Mesenchymal stem cell (in vitro differentiated cells and primary cell): ENCODE data around the gene CYP4F12.

ENCODE experiments used
- DNase-seq: peaks from one replicate; pipeline ENCODE4 v3.0.0-alpha.2; 2013
- H2AFZ ChIP-seq: one replicate; pipeline ENCODE4 v1.6.1; 2013; ENCODE audit warnings: low read depth, mild to moderate bottlenecking, control low read depth, inconsistent platforms, low read length, moderate library complexity
- H2AK5ac ChIP-seq: 2 replicates; pipeline ENCODE4 v1.6.1; 2013; ENCODE audit warnings: low read length, moderate library complexity, mild to moderate bottlenecking, inconsistent platforms; ENCODE audit not compliant: severe bottlenecking
- H2BK120ac ChIP-seq: one replicate; pipeline ENCODE4 v1.6.1; 2013; ENCODE audit warnings: low read depth, mild to moderate bottlenecking, inconsistent platforms, low read length, moderate library complexity
- H2BK12ac ChIP-seq, 2 experiments: one replicate each; pipeline ENCODE4 v1.6.1; 2013; ENCODE audit warnings: inconsistent platforms in 2 of 2, low read length in 2 of 2, mild to moderate bottlenecking in 2 of 2, moderate library complexity in 2 of 2, control low read depth in 1 of 2
- H2BK15ac ChIP-seq: one replicate; pipeline ENCODE4 v1.6.1; 2013; ENCODE audit warnings: mild to moderate bottlenecking, low read depth, inconsistent platforms; ENCODE audit not compliant: poor library complexity, severe bottlenecking
- H2BK5ac ChIP-seq: 2 replicates; pipeline ENCODE4 v1.6.1; 2013; ENCODE audit warnings: low read depth, mild to moderate bottlenecking, low read length, control low read depth, inconsistent platforms; ENCODE audit not compliant: poor library complexity, severe bottlenecking
- H3K14ac ChIP-seq, 2 experiments: one replicate each; pipeline ENCODE4 v1.6.1; 2013; ENCODE audit warnings: inconsistent platforms in 2 of 2, low read length in 2 of 2, control low read depth in 1 of 2, mild to moderate bottlenecking in 1 of 2, moderate library complexity in 1 of 2
- H3K18ac ChIP-seq, 2 experiments: one replicate each; pipeline ENCODE4 v1.6.1; 2013; ENCODE audit warnings: inconsistent platforms in 2 of 2, low read length in 2 of 2, control low read depth in 1 of 2, low read depth in 1 of 2, mild to moderate bottlenecking in 1 of 2
- H3K23ac ChIP-seq, 2 experiments: one replicate each; pipeline ENCODE4 v1.6.1; 2013; ENCODE audit warnings: inconsistent platforms in 2 of 2, low read length in 2 of 2, mild to moderate bottlenecking in 2 of 2, moderate library complexity in 2 of 2, control low read depth in 1 of 2
- H3K27ac ChIP-seq: 2 replicates; pipeline ENCODE4 v1.5.1; 2013; ENCODE audit warnings: mild to moderate bottlenecking, moderate library complexity, low read length, control low read depth, inconsistent platforms; ENCODE audit not compliant: poor library complexity, severe bottlenecking
- H3K27me3 ChIP-seq, 2 experiments: 2 replicates each; pipeline versions ENCODE4 v1.6.1 to v1.7.0; 2013; ENCODE audit warnings: low read length in 2 of 2, mild to moderate bottlenecking in 2 of 2, moderate library complexity in 2 of 2, control low read depth in 1 of 2, inconsistent platforms in 1 of 2; ENCODE audit not compliant: control insufficient read depth in 1 of 2, insufficient read depth in 1 of 2
- H3K36me3 ChIP-seq, 2 experiments: 2 replicates each; pipeline versions ENCODE4 v1.6.1 to v1.7.0; 2013; ENCODE audit warnings: low read length in 2 of 2, control low read depth in 1 of 2, inconsistent platforms in 1 of 2, low read depth in 1 of 2, mild to moderate bottlenecking in 1 of 2; ENCODE audit not compliant: insufficient read depth in 2 of 2, control insufficient read depth in 1 of 2
- H3K4ac ChIP-seq, 2 experiments: one replicate each; pipeline ENCODE4 v1.6.1; 2013; ENCODE audit warnings: inconsistent platforms in 2 of 2, low read length in 2 of 2, mild to moderate bottlenecking in 2 of 2, moderate library complexity in 2 of 2, control low read depth in 1 of 2, low read depth in 1 of 2
- H3K4me1 ChIP-seq: 2 replicates; pipeline ENCODE4 v1.6.1; 2013; ENCODE audit warnings: low read depth, low read length, control low read depth; ENCODE audit not compliant: control insufficient read depth, insufficient read depth
- H3K4me2 ChIP-seq: 2 replicates; pipeline ENCODE4 v1.6.1; 2013; ENCODE audit warnings: low read length, mild to moderate bottlenecking, inconsistent platforms; ENCODE audit not compliant: poor library complexity, severe bottlenecking
- H3K4me3 ChIP-seq, 2 experiments: 2 replicates each; pipeline versions ENCODE4 v1.5.1 to v1.7.0; 2013; ENCODE audit warnings: low read length in 2 of 2, mild to moderate bottlenecking in 2 of 2, control low read depth in 1 of 2, low read depth in 1 of 2; ENCODE audit not compliant: insufficient read depth in 1 of 2
- H3K79me1 ChIP-seq: replicated peaks from 2 replicates; pipeline ENCODE4 v1.6.1; 2013; ENCODE audit warnings: mild to moderate bottlenecking, control low read depth, low read length, inconsistent platforms; ENCODE audit not compliant: poor library complexity, severe bottlenecking
- H3K9ac ChIP-seq: 2 replicates; pipeline ENCODE4 v1.7.0; 2013; ENCODE audit warnings: mild to moderate bottlenecking, low read length, moderate library complexity
- H3K9me3 ChIP-seq: 2 replicates; pipeline ENCODE4 v1.7.0; 2013; ENCODE audit warnings: mild to moderate bottlenecking, low read length; ENCODE audit not compliant: control insufficient read depth
- H4K8ac ChIP-seq: one replicate; pipeline ENCODE4 v1.6.1; 2013; ENCODE audit warnings: inconsistent platforms, mild to moderate bottlenecking, low read length, moderate library complexity
- H4K91ac ChIP-seq: one replicate; pipeline ENCODE4 v1.6.1; 2013; ENCODE audit warnings: mild to moderate bottlenecking, low read length, inconsistent platforms
- WGBS: methylation state at CpG from one replicate; pipeline ENCODE4 v1.1.7; 2013; ENCODE audit warnings: mixed read lengths; 5-methylcytosine and 5-hydroxymethylcytosine counted together

CYP4F12 gene

DNA sequence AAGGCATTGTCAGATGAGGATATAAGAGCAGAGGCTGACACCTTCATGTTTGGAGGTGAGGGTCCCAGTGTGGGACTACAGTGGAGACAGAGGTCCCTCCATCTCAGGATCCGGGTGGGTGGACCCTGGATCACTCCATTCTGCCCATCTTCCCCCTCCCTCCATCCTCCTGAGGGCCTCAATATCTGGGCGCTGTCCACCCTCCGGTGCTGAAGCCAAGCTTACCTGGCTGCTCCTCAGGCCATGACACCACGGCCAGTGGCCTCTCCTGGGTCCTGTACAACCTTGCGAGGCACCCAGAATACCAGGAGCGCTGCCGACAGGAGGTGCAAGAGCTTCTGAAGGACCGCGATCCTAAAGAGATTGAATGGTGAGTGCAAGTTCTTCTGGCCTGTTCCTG, 11.9 kb downstream of the CYP4F12 start:
- no peak overlapping the region for H3K18ac ChIP-seq
- H4K91ac ChIP-seq: no peak overlapping the region
- H2AFZ ChIP-seq: no peak overlapping the region
- no peak overlapping the region for H2BK12ac ChIP-seq
- no peak overlapping the region for H4K8ac ChIP-seq
- H2BK5ac ChIP-seq: no peak overlapping the region
- no peak overlapping the region for H3K23ac ChIP-seq
- peaks cover 13% of the 10 kb centered on the region for H3K9me3 ChIP-seq
- H3K14ac ChIP-seq: no peak overlapping the region
- H2BK120ac ChIP-seq: no peak overlapping the region
- no peaks in the 10 kb centered on the region for H3K79me1 ChIP-seq
- WGBS: 55% methylated on average over 9 of the region's 9 CpGs
- no peak overlapping the region for H2AK5ac ChIP-seq
- no peak overlapping the region for H2BK15ac ChIP-seq
- no peaks in the 10 kb centered on the region for H3K4me1 ChIP-seq
- no peaks in the 10 kb centered on the region for H3K36me3 ChIP-seq
- no peak overlapping the region for H3K4me3 ChIP-seq
- H3K27ac ChIP-seq: no peak overlapping the region
- H3K4ac ChIP-seq: no peak overlapping the region
- H3K27me3 ChIP-seq: no peaks in the 10 kb centered on the region
- H3K4me2 ChIP-seq: no peak overlapping the region
- no peak for DNase-seq
- no peak overlapping the region for H3K9ac ChIP-seq

DNA sequence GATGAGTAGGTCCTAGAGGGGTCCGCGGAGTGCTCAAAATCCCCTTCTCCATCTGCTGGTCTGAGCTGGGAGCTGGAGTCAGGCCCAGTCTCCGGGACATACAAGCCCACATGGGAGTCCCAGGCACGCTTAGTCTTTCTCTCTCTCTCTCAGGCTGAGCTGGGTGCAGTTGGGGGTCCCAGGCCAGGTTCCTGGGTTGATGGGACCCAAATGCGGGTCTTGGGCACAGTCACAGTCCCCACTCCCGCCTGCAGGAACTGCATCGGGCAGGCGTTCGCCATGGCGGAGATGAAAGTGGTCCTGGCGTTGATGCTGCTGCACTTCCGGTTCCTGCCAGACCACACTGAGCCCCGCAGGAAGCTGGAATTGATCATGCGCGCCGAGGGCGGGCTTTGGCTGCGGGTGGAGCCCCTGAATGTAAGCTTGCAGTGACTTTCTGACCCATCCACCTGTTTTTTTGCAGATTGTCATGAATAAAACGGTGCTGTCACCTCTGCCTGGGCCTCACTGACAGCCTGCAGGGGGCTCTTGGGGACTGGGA, 23.8 kb downstream of the CYP4F12 start:
- Histone ChIP-seq H3K9ac (no peak overlapping the region), H3K4me3 (no peak overlapping the region), H3K4ac (no peak overlapping the region), H2BK12ac (no peak overlapping the region), H2BK5ac (no peak overlapping the region), H3K27me3 (no peaks in the 10 kb centered on the region), H4K8ac (no peak overlapping the region), H3K4me2 (no peak overlapping the region), H2BK15ac (no peak overlapping the region), H3K4me1 (no peaks in the 10 kb centered on the region), H3K27ac (no peak overlapping the region), H2AFZ (no peak overlapping the region), H4K91ac (no peak overlapping the region), H2BK120ac (no peak overlapping the region), H3K18ac (no peak overlapping the region), H3K9me3 (no peaks in the 10 kb centered on the region), H3K79me1 (no peaks in the 10 kb centered on the region), H3K14ac (no peak overlapping the region), H3K36me3 (no peaks in the 10 kb centered on the region), H2AK5ac (no peak overlapping the region), H3K23ac (no peak overlapping the region)
- WGBS: 75% methylated on average over 19 of the region's 19 CpGs
- DNase-seq: no peak

DNA sequence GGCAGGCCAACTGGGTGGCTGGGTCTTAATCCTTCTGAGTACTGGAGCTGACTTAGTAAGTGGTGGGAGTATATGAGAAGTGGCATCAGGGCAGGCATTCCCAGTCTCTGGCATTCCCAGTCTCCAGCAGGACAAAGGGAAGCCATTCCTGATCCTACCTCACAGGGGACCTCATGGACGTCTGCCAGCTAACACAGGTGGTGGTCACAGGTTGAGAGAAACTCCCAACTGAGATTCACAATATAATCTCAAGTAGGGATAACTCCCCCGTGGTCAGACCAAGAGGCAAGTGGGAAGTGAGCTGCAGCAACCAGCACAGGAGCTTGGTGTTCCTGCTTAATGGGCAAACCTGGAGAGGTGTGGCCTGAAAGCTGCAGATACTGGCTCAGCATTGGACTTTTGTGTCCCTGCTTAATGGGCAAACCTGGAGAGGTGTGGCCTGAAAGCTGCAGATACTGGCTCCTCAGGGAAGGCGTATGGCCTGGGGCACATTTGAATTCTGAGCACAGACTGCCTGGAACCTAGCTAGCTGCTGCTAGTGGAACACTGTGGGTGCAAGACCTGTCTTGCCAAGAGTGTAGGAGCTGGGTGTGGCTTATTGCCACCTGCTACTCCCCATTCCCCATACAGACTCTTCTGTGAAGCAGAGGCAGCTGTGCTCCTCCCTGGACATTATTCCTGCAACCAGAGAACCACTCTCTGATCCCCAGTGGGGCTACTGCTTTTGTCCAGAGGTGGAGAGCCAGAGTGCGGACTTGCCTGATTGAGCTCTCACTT, 29.1 kb downstream of the CYP4F12 start:
- Histone ChIP-seq H3K4ac (no peak overlapping the region), H4K8ac (no peak overlapping the region), H2BK5ac (no peak overlapping the region), H2BK12ac (no peak overlapping the region), H3K36me3 (no peaks in the 10 kb centered on the region), H3K27me3 (no peaks in the 10 kb centered on the region), H3K14ac (no peak overlapping the region), H3K79me1 (no peaks in the 10 kb centered on the region), H2BK120ac (no peak overlapping the region), H3K4me2 (no peak overlapping the region), H2AK5ac (no peak overlapping the region), H3K27ac (no peak overlapping the region), H4K91ac (no peak overlapping the region), H2AFZ (no peak overlapping the region), H3K23ac (no peak overlapping the region), H3K4me1 (no peaks in the 10 kb centered on the region), H2BK15ac (no peak overlapping the region), H3K18ac (no peak overlapping the region), H3K9ac (no peak overlapping the region), H3K4me3 (no peak overlapping the region), H3K9me3 (no peaks in the 10 kb centered on the region)
- no peak for DNase-seq
- 61% methylated on average over 4 of the region's 4 CpGs for WGBS

DNA sequence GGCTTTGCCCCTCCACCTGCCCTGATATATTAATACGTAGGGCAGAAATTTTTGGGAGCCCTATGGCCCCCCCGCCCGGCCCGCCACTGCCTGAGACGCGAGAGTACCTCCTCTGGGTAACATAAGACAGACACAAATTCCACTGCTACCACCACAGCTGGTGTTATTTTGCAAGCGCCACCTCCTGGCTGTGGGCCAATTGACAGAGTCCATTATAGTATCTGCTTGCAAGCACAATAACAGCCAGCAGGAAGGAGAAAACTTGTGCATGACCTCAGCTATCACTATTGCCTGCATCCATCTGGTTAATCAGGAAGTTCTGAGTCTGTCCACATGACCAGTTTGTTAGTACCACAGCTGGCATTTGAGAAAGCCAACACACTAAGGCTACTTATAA, 29.6 kb downstream of the CYP4F12 start:
- Histone ChIP-seq H3K9me3 (no peaks in the 10 kb centered on the region), H3K79me1 (no peaks in the 10 kb centered on the region), H3K4me1 (no peaks in the 10 kb centered on the region), H3K36me3 (no peaks in the 10 kb centered on the region), H4K91ac (no peak overlapping the region), H2BK5ac (no peak overlapping the region), H3K27me3 (no peaks in the 10 kb centered on the region), H2BK15ac (no peak overlapping the region), H3K23ac (no peak overlapping the region), H3K4me3 (no peak overlapping the region), H2BK120ac (no peak overlapping the region), H2BK12ac (no peak overlapping the region), H3K9ac (no peak overlapping the region), H3K27ac (no peak overlapping the region), H3K18ac (no peak overlapping the region), H3K14ac (no peak overlapping the region), H4K8ac (no peak overlapping the region), H3K4ac (no peak overlapping the region), H3K4me2 (peak overlapping the region; percentile 16), H2AFZ (no peak overlapping the region), H2AK5ac (no peak overlapping the region)
- no peak for DNase-seq
- WGBS: 64% methylated on average over 7 of the region's 7 CpGs
